Gastrocnemius medialis (tissue), 4 donors: ENCODE results near the gene KIF3A. TPM values are rescaled to one million over a fixed set of nuclear protein-coding genes. Genes with fewer than 3 reads are reported as not detected.

Experiments
- ATAC-seq, 2 donors: fragments of 150-250 bp; one replicate each; pipeline ENCODE4 v1.9.1; 2016
- DNase-seq, 2 donors: peaks; one replicate each; pipeline ENCODE4 v3.0.0-alpha.2; 2019
- H3K27ac ChIP-seq, 4 donors: fragments of 200-600 bp; sonication (generic); 1 replicate in 1 of 4; 2 replicates in 3 of 4; pipeline ENCODE4 v1.5.1; 2016 to 2018; ENCODE audit warnings: mild to moderate bottlenecking in 2 of 4, moderate library complexity in 1 of 4
- H3K27me3 ChIP-seq, 3 donors: fragments of 200-600 bp; sonication (generic) in 2 of 3; 1 replicate in 1 of 3; 2 replicates in 2 of 3; pipeline versions ENCODE4 v1.5.1 to v1.6.0; 2016 to 2019; ENCODE audit warnings: mild to moderate bottlenecking in 1 of 3, moderate library complexity in 1 of 3
- H3K36me3 ChIP-seq, 2 donors: fragments of 200-600 bp; sonication (generic) in 1 of 2; one replicate each; pipeline ENCODE4 v1.5.1; 2017 to 2018
- H3K4me1 ChIP-seq, 2 donors: fragments of 200-600 bp; sonication (generic) in 1 of 2; one replicate each; pipeline ENCODE4 v1.5.1; 2016 to 2017; ENCODE audit warnings: mild to moderate bottlenecking in 2 of 2
- H3K4me3 ChIP-seq, 4 donors: fragments of 200-600 bp; sonication (generic) in 3 of 4; 1 replicate in 1 of 4; 2 replicates in 3 of 4; pipeline ENCODE4 v1.5.1; 2016 to 2019; ENCODE audit warnings: mild to moderate bottlenecking in 2 of 4
- H3K9me3 ChIP-seq, 3 donors: fragments of 200-600 bp; sonication (generic) in 2 of 3; 1 replicate in 1 of 3; 2 replicates in 2 of 3; pipeline ENCODE4 v1.5.1; 2016 to 2019
- POLR2A ChIP-seq, 2 donors: fragments of 450-650 bp; IDR thresholded peaks; one replicate each; pipeline ENCODE4 v1.6.1; 2017; ENCODE audit warnings: antibody characterized with exemption in 2 of 2, mild to moderate bottlenecking in 2 of 2, moderate library complexity in 2 of 2
- in situ Hi-C, 4 donors: fragments of 200-750 bp; cut with MboI; loops; one replicate each; pipeline versions ENCODE4 v1.15.0 to v1.8.0; 2017; ENCODE audit warnings: low sequenced_read_pairs in 4 of 4
- intact Hi-C: fragments of 100-400 bp; cut with DNase I; formaldehyde crosslinking; loops from one replicate; pipeline ENCODE4 v1.15.1; 2023; ENCODE audit warnings: low total_unique reads
- total RNA-seq, 4 donors: library from RNA; depleted of rRNA; stranded (reverse); fragments of >200 nt; gene quantifications; one replicate each; pipeline versions ENCODE4 v1.1.0 to v1.2.3, GENCODE V29; 2016
- TF ChIP-seq, protein P1 (sequence below), 5 experiments: fragments of 450-650 bp in 3 of 5; fragments of 200-600 bp in 2 of 5; sonication (generic) in 2 of 5; IDR thresholded peaks in 4 of 5; conservative IDR thresholded peaks in 1 of 5; 1 replicate in 4 of 5; 2 replicates in 1 of 5; pipeline ENCODE4 v1.5.1; 2016 to 2019; ENCODE audit warnings: antibody characterized with exemption in 5 of 5, mild to moderate bottlenecking in 3 of 5, moderate library complexity in 3 of 5

Gene KIF3A
- total RNA-seq, 4 donors from 2014 or later = 2.5 to 4.2 (median 3.4) TPM

DNA sequence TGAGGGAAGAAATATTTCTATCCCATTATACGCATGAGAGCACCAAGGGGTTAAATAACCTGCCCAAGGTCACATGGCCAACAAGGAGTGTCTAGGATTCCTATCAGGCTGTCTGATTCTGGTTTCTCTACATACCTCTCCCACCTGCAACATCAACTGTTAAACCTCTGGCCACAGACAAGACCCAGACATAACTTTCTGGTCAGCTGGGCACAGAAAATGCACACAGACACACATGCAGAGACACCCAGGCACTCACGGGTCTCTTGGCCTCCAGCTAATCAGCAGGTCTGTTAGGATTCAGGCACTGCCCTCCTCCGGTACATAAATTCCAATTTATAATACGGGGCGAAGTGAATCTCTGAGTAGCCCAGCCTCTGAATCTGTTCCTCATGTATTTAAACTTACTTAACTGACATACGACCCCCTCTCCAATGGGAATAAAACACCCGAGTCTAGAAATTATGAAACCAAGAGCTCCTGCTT is 38.2 kb upstream of the KIF3A start:
- Histone ChIP-seq H3K27ac (peak overlapping the region in 3 of 4 donors; percentile 8 to 75 (median 41)), H3K9me3 (no peaks in the 10 kb centered on the region), H3K36me3 (no peaks in the 10 kb centered on the region), H3K4me3 (peak overlapping the region in 2 of 4 donors; percentile 84 to 90), H3K4me1 (peaks cover 7 to 32% of the 10 kb centered on the region in 2 donors), H3K27me3 (peaks cover 0 to 7% (median 2%) of the 10 kb centered on the region in 3 donors)
- in situ Hi-C loops (no loop called here), intact Hi-C loops (loop anchor here (5.0 kb wide), 1 partner anchor 38 kb away; the partner anchor contains the start of gene KIF3A)
- no peak for DNase-seq
- TF ChIP-seq POLR2A (IDR thresholded peaks at IDR 0.05) = no peak
- TF ChIP-seq, protein P1, sequence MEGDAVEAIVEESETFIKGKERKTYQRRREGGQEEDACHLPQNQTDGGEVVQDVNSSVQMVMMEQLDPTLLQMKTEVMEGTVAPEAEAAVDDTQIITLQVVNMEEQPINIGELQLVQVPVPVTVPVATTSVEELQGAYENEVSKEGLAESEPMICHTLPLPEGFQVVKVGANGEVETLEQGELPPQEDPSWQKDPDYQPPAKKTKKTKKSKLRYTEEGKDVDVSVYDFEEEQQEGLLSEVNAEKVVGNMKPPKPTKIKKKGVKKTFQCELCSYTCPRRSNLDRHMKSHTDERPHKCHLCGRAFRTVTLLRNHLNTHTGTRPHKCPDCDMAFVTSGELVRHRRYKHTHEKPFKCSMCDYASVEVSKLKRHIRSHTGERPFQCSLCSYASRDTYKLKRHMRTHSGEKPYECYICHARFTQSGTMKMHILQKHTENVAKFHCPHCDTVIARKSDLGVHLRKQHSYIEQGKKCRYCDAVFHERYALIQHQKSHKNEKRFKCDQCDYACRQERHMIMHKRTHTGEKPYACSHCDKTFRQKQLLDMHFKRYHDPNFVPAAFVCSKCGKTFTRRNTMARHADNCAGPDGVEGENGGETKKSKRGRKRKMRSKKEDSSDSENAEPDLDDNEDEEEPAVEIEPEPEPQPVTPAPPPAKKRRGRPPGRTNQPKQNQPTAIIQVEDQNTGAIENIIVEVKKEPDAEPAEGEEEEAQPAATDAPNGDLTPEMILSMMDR (IDR thresholded peaks at IDR 0.05 in 4 of 5, conservative IDR thresholded peaks at IDR 0.05 in 1 of 5) = no peak
- ATAC-seq = no peak

DNA sequence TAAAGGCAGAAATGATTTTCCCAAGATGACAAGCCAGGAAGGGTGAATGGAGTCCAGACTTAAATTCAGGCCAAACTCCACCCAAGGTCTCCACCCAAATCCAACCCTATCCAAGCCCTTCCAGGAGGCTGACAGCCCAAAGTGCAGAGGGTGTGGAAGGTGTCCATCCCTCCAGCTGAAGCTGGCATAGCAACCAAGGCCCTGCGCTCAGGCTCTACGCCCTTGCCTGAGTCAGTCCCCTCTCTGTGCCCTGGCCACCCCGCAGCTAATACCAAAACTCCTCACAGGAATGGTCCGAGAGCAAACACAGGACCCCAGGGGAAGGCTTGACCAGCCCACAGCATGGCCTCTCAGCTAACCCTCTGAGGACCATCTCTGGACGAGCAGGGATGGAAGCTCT is 37.5 kb upstream of the KIF3A start:
- H3K27me3 ChIP-seq = peaks cover 0 to 4% (median under 1%) of the 10 kb centered on the region in 3 donors
- ATAC-seq (peak in 1 of 2 donors; percentile 22), DNase-seq (no peak)
- H3K4me1 ChIP-seq = peaks cover 7 to 33% of the 10 kb centered on the region in 2 donors
- no peak for TF ChIP-seq POLR2A (IDR thresholded peaks at IDR 0.05)
- TF ChIP-seq, protein P1 (IDR thresholded peaks at IDR 0.05 in 4 of 5, conservative IDR thresholded peaks at IDR 0.05 in 1 of 5) = no peak
- intact Hi-C loops = loop anchor here (5.0 kb wide), 1 partner anchor 38 kb away; the partner anchor contains the start of gene KIF3A
- H3K27ac ChIP-seq = peak overlapping the region in 3 of 4 donors; percentile 8 to 75 (median 8)
- no peaks in the 10 kb centered on the region for H3K36me3 ChIP-seq
- H3K4me3 ChIP-seq = no peak overlapping the region
- in situ Hi-C loops = no loop called here
- no peaks in the 10 kb centered on the region for H3K9me3 ChIP-seq

DNA sequence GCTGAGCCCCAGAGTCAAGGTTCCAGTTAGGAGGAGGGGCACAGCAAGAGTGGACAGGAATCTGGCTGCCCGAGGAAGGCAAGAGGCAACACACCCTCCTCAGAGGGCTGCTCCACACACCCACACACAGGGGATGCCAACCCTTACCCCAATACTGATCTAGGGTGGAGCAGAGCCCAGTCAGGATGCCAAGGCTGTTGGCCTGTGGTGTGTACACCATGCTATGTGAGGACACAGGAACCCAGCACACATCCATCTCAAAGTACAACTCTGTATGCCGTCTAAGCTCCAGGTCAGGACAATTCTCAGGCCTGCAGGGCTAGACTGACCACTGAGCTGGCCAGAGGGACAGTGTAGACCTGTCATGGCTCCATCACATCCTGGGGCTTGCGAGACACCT is 37.1 kb upstream of the KIF3A start:
- no peaks in the 10 kb centered on the region for H3K27me3 ChIP-seq
- no peaks in the 10 kb centered on the region for H3K9me3 ChIP-seq
- no peaks in the 10 kb centered on the region for H3K36me3 ChIP-seq
- in situ Hi-C loops = no loop called here
- peak overlapping the region in 1 of 4 donors; percentile 75 for H3K27ac ChIP-seq
- H3K4me3 ChIP-seq = no peak overlapping the region
- intact Hi-C loops = no loop called here
- TF ChIP-seq POLR2A (IDR thresholded peaks at IDR 0.05) = no peak
- peaks cover 7 to 33% of the 10 kb centered on the region in 2 donors for H3K4me1 ChIP-seq
- ATAC-seq = no peak
- DNase-seq = no peak

DNA sequence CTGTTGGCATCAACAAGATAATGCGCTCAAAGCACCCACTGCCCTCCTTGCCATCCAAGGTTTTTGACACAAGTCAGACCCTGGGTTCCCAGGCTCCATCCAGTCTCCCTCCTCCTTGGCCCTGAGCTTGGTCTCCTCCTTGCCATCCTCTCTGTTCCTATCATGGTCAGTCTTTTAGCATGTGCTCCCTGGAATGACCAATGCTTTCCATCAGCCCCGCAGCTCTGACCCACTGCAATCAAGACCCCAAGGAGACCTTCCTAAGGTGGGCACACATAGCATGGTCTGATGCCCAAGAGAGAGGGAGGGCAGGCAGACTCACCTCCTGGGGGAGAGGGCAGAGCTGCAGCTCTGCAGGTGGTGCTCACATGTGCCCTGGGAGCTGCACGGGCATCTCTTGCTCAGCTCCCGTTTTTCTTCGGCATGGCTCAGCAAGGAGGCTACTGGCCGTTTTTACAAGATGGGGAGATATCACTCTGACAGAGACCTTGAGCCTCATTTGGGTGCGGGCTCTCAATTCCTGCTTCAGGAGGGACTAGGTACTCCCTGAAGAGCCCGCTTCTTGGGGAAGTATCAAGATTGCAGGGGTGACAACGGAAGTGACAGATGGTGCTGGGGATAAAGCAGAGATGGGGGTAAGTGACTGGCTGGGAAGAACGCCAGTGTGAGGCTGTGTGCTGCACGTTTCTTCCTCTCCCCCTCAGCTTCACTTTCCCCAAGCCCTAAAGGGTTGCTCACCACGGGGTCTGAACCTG is 36.4 kb upstream of the KIF3A start:
- DNase-seq (no peak), ATAC-seq (no peak)
- H3K36me3 ChIP-seq = no peaks in the 10 kb centered on the region
- no peak overlapping the region for H3K4me3 ChIP-seq
- H3K4me1 ChIP-seq = peaks cover 7 to 33% of the 10 kb centered on the region in 2 donors
- in situ Hi-C loops (no loop called here), intact Hi-C loops (no loop called here)
- H3K27ac ChIP-seq = peak overlapping the region in 1 of 4 donors; percentile 75
- TF ChIP-seq, protein P1 (IDR thresholded peaks at IDR 0.05 in 4 of 5, conservative IDR thresholded peaks at IDR 0.05 in 1 of 5) = no peak
- no peak for TF ChIP-seq POLR2A (IDR thresholded peaks at IDR 0.05)
- H3K9me3 ChIP-seq = no peaks in the 10 kb centered on the region
- H3K27me3 ChIP-seq = no peaks in the 10 kb centered on the region

DNA sequence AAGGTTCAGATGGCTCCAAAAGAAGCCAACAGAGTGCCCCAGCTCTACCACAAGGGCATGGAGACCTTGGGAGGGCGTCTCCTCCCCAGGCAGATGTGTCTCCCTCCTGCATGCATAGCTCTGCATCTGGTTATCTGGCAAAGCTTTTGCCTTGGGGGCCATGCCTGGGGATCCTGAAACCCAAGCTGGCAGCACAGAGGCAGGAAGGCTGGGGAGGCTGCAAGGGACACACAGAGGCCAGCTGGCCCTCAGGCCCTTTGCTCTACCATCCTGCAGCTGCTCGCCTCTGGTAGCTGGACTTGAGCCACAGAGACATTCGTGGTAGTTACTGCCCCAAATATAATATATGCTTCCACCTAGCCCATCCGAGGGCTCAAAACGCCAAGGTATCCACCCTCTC is 35.8 kb upstream of the KIF3A start:
- no peaks in the 10 kb centered on the region for H3K36me3 ChIP-seq
- no peak for TF ChIP-seq POLR2A (IDR thresholded peaks at IDR 0.05)
- TF ChIP-seq, protein P1 (IDR thresholded peaks at IDR 0.05 in 4 of 5, conservative IDR thresholded peaks at IDR 0.05 in 1 of 5) = no peak
- no peaks in the 10 kb centered on the region for H3K27me3 ChIP-seq
- H3K4me1 ChIP-seq = peaks cover 6 to 31% of the 10 kb centered on the region in 2 donors
- DNase-seq (no peak), ATAC-seq (no peak)
- intact Hi-C loops (no loop called here), in situ Hi-C loops (no loop called here)
- H3K27ac ChIP-seq = no peak overlapping the region
- no peaks in the 10 kb centered on the region for H3K9me3 ChIP-seq
- H3K4me3 ChIP-seq = no peak overlapping the region
